Stimulated activated CD4-positive, alpha-beta T cell treated with anti-CD3 and anti-CD28 coated beads, Interleukin-15, amount 100 ng/mL, for 24 hours (primary cell): Measurements from ENCODE around the gene SYNPO2.
"Not testable (repeated sequence)": the region's sequence is repeated elsewhere in the genome, so short reads cannot be mapped to it uniquely, and the experiment has no call there.

Experiments
- DNase-seq: peaks from one replicate; pipeline ENCODE4 v3.0.0-alpha.2; 2020

The SYNPO2 gene, protein sequence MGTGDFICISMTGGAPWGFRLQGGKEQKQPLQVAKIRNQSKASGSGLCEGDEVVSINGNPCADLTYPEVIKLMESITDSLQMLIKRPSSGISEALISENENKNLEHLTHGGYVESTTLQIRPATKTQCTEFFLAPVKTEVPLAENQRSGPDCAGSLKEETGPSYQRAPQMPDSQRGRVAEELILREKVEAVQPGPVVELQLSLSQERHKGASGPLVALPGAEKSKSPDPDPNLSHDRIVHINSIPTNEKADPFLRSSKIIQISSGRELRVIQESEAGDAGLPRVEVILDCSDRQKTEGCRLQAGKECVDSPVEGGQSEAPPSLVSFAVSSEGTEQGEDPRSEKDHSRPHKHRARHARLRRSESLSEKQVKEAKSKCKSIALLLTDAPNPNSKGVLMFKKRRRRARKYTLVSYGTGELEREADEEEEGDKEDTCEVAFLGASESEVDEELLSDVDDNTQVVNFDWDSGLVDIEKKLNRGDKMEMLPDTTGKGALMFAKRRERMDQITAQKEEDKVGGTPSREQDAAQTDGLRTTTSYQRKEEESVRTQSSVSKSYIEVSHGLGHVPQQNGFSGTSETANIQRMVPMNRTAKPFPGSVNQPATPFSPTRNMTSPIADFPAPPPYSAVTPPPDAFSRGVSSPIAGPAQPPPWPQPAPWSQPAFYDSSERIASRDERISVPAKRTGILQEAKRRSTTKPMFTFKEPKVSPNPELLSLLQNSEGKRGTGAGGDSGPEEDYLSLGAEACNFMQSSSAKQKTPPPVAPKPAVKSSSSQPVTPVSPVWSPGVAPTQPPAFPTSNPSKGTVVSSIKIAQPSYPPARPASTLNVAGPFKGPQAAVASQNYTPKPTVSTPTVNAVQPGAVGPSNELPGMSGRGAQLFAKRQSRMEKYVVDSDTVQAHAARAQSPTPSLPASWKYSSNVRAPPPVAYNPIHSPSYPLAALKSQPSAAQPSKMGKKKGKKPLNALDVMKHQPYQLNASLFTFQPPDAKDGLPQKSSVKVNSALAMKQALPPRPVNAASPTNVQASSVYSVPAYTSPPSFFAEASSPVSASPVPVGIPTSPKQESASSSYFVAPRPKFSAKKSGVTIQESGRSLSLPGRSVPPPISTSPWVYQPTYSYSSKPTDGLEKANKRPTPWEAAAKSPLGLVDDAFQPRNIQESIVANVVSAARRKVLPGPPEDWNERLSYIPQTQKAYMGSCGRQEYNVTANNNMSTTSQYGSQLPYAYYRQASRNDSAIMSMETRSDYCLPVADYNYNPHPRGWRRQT

DNA sequence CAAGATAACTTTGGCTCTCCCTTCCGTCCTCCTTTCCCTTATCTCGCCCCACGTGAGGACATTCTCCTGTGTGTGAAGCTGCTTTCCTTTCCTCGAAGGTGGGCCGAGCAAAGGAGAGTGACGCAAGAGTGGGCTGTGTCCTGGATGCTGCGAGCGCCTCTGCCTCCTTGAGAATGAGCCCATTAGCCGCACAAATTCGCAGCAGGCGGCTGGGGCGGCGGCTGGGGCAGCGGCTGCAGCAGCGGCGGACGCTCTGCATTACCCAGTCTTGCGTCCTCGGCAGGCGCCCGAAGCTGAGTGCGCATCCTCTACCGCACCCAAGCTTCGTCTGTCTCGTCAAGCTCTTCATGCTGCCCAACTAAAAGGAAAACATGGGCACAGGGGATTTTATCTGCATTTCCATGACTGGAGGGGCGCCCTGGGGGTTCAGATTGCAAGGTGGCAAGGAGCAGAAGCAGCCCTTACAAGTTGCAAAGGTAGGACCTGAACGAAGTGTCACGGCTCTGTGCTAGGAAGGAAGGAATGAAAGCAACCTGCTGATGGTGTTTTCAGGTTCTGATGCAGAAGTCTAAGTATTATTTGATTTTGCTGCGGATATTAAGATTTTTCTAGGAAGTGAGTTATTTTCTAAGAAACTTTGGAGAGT, at the start of gene SYNPO2:
SYNPO2 (plus strand) TSS at position 189 of the 646 bp plus-strand sequence; CDS start at position 372, 183 bp downstream.
- DNase-seq, result peak; percentile 55

DNA sequence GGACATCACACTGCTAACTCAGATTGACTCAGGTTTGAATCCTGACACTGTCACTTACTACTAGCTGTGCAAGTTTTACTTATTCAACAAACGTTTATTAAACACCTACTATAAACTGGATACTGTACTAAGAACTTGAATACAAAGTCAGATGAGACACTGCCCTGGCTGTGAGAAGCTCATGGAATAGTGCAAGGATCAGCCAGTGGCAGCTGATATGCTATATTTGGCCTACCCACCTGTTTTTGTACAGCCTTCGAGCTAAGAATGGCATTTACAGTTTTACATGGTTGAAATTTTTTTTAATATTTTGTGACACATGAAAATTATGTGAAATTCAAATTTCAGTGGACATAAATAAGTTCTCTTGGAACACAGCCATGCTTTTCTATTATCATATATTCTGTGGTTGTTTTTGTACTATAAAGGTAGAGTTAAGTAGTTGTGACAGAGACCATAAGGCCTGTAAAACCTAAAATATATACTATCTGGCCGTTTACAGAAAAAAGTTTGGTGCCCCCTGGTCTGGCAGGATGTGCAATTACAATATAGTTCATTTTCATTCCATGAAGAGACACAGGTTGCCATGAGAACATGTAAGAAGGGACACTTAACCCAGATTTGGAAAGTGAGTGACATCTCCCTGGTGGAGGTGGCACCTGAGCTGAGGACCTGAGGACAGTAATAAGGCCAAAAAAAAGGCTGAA, 49.3 kb upstream of the SYNPO2 start:
- no peak for DNase-seq

DNA sequence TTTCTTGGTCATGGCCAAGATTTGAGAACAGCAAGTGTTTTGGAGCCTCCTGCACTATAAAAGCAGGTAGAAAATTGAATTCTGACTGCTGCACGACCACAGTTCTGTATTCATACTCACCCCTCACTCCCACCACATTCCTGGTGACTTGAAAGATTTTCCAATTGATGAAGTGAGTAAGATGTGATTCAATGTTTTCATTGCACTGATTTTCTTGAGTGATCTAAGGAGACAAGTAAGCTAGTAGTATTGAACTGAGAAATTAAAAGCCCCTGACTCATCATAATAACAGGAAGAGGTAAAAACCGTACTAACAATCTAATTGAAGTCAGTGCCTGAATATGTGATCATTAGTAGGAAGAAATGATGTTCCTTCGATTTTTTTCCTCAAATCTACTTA, 46.6 kb upstream of the SYNPO2 start:
- DNase-seq, result no peak

DNA sequence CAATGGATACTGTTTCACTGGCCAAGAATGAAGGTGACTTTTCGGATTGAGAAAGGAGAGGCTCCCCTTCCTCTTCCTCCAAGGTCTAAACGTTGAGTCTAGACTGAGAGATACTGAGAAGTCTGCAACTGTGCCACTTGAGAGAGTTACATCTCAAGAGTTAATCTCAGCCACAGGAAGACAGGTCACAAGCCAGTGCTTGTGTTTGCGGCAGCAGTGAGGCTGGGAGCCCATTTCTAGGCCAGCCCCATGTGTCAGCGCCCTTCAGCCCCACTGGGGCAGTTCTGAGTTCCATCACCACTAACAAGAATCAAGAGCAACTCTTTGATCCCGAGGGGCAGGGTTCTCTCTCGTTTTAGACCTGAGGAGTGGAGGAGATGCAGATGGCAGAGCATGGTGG, 45.4 kb upstream of the SYNPO2 start:
- no peak for DNase-seq

DNA sequence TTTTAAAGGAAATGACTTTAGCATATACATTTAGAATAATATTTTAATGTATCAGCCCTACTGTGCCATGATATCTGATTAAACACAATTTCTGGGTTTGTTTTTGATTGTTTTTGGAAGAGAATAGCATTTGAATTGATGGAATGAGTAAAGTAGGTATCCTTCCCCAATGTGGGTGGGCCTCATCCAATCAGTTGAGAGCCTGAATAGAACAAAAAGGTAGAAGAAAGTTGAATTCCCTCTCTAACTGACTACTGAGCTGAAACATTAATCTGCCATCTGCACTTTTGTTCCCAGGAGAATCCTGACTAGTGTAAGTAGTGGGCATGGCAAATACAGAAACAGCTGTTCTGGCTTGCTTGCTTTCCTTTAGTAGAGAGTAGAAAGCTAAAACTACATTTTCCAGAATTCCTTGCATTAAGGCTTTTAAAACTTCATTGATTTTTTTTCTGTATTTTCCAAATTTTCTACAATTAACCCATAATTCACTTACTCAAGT, 43.1 kb upstream of the SYNPO2 start:
- no peak for DNase-seq

DNA sequence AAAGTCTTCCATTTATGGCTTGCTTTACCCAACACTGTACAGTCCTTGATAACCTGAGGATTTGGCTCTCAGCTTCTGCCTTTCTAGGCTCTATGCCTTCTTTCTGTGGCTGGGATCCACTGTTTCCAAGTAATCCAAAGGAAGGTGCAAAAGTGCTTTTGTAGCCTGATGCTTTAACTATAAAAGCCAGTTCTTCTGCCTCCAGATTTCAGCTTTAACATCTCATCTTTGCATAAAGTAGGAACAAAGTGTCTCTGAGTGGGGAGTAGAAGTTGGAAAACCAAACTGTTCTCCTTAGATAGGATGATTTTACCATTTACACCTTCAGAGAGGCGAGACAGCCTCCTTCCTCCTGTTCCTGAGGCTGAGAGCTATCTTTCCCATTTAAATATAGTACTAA, 41.7 kb upstream of the SYNPO2 start:
- DNase-seq, result no peak

DNA sequence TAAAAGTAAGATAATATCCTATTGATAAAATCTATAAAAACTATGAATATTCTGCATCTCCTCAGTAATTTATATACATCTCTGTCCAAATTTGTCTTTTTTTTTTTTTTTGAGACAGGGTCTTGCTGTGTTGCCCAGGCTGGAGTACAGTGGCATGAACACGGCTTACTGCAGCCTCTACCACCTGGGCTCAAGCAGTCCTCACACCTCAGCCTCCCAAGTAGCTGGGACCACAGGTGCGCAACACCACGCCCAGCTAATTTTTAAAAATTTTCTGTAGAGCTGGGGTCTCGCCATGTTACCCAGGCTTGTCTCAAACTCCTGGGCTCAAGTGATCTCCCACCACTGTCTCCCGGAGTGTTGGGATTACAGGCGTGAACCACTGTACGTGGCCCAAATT, 40.4 kb upstream of the SYNPO2 start:
- DNase-seq, result no peak

DNA sequence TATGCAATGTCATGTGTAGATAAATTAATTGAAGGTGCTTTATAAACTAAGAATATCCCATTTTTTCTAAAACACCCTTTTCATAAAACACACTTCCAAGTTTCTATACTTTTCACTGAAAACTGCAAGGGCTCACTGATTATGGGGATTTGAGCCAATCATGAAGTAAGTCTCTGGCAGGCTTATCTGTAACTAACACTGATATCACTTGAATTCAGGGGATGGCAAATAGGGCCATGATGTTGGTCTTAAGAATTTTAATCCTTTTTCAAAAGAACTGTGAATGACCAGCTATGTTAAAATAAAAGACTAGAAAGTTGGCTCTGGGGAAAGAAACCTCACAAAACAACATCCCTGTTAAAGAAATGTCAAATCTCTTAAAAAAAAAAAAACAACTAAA, 39.8 kb upstream of the SYNPO2 start:
- no peak for DNase-seq

DNA sequence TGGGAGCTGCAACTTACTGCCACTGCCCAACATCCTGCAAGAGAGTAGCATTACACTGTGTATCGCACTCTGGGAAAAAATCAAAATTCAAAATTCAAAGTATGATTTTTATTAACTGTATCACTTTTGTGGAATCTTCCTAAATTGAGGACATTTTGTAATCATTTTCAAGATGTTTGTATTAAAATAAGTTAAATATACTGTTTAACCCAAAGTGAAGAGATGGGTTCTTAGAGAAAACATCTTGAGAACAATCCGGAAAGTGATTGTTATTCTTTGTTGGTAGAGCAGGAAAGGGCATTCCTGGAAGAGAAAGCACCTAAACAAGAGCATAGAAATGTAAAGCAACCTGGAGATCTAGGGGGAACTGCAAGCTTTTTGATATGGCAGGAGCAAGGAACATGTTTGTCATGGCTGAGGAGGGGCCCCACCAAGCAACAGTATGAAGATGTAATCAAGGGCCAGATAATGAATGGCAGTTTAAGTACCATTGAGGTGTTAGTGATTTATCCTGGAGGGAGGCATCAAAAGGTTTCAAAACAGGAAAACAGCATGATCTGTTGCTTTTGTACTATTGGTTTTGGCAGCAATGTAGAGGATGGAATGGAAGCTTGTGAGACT, 38.7 kb upstream of the SYNPO2 start:
- DNase-seq, result no peak

DNA sequence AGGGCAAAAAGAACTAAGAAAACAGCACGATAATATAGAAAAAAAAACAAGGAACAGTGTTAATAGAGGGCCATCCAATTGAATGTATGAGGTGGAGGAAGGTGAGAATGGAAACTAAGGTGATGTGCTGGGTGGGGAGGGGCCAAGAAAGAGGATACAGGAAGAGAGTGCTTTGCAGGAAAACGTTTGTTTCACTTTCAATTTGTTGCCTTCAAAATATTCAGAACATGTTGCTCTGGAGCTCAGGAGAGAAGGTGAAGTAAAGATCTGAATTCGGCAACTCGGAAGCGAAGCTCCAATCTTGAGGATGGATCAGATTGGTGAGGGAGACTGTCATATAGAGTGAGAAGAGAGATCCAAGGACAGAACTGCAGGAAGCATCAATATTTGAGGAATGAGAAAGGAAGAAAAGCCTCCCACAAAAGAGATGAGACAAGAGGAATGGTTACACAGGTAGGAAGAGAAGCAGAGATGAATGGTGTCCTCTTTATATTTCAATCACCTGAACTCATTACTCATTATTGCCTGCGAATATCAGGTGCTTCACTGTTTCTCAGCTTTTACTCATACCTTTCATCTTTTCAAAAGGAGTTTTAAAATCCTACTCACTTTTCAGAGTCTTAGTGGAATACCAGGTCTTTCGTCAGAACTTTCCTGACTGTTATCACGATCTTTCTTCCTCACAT, 38.0 kb upstream of the SYNPO2 start:
- peak; percentile 25 for DNase-seq

DNA sequence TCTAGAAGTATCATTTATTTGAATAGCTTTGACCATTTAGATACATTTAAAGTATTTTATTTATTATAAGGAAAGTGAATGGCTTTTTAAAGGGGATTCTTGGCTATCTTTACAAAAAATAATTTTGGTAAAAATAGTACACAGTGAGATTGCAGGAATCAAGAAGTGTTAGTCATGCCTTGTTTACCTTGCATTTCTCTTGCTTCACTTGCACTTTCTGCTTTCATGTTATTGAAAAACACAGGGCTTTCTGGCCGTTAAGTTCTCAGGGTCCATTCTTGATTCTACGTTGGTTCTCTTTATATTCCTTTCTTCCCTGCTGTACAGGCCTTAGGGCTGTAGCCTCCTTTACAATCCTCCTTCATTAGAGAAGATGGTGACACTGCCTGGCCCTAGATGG, 30.9 kb upstream of the SYNPO2 start:
- no peak for DNase-seq

DNA sequence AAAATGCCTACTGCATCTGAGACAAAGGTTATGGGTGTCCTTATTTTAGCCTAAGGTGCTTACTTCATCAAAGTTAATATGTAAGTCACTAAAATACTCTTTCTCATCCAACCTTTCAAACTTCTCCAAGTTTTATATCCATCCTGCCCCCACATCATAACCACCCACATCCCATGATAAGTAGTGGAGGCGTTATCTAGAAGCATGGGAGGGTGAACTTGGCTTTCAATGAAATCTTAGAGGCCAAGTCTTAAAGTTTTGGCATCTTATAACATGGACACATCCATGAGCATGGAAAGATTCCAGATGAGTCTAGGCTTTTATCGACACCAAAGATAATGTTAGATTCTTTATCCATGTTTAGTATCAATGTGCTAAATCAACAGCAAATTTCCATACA, 29.9 kb upstream of the SYNPO2 start:
- DNase-seq, result no peak

DNA sequence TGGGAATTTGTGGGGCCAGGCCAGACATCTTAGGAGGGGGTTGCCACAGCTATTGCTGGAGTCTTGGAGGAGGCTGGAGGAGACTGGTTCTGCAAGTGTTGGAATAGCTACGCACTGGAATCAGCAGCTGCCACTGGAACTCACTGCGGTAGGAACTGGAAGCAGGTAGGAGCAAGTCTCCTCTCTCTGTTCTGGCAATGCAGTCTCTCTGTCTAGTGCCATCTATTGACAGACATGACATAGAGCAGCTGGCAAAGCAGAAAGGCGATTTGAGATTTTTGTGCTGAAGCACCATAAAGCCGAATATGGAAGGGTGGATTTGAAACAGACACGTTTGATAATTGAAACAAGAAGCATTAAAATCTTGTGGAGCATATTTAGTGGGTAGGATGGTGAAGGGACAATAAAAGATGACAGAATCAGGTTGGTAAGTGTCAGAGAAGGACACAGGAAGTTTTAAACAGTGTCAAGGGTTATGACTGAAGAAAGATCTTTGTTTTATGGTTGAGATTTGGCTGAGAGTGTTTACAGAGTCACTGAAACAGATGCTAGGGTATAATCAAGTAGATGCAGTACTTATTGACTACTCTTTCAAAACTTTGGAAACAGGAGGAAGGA, 23.5 kb upstream of the SYNPO2 start:
- peak; percentile 12 for DNase-seq

DNA sequence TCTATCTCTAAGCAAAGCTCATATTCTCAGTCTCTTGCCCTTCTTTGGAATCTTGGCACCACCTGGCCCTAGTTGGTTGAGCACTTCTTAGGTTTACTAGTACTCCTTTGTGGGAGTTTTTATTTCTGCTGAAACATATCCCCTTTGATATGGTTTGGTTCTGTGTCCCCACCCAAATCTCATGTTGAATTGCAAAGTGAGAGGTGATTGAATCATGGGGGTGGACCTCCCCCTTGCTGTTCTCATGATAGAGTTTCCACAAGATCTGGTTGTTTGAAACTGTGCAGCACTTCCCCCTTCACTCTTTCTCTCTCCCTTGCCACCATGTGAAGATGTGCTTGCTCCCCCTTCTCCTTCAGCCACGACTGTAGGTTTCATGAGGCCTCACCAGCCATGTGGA, 22.2 kb upstream of the SYNPO2 start:
- DNase-seq, result no peak

DNA sequence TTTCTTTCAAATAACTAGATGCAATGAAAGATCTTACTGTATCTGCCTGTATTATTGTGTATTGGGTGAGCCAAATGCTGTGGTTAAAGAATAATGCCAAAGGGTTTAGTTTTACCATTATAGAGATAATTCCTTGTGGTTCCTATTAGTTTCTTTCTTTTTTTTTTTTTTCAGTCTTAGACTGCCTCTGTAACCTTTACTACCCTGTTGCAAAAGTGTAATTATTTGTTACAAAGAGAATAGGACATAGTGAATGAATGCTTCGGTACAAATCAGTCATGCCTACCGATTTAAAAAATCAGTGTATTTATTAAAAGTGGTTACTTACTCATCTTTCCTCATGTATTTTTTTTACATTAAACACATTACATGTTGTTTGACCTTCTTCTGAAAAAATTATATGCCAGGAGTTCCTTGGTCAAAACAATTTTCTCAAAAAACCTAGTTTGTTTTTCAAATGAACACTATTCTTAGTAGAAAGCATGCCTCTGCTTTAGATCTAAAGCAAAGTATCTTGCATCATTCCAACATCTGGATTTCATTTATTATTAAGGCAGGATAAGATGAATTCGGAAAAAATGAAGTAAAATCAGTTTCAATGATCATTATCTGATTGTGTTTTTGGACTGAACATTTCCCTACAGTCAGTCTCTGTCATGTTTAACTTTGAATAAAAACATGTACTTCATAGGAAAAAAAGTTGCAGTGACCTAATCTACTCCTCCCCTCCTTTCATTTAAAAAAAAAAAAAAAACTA, 21.2 kb upstream of the SYNPO2 start:
- DNase-seq, result no peak

DNA sequence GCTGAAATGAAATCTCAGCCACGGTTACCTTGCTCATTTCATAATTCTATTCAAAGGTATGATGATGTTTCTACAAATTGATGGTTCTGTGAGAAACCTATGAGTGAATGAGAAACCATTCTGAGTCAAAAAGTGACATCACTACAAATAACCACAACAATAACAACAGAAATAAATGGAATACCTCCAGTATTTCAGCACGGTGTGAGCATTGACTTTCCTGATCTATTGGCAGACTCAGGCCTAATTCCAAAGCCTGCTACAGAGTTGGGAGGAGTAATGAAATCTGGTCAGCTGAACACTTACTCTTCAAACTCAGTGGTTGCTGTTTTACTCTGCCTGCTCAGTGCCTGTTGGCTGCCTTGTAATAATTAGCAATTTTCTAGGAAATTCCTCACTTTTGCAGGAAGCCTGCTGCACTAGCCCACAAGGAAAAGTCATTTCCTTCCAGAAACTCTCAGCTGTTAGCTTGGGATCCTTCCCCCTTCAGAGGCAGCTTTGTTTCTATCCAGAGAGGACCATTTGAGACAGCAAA, 18.8 kb upstream of the SYNPO2 start:
- DNase-seq, result no peak

DNA sequence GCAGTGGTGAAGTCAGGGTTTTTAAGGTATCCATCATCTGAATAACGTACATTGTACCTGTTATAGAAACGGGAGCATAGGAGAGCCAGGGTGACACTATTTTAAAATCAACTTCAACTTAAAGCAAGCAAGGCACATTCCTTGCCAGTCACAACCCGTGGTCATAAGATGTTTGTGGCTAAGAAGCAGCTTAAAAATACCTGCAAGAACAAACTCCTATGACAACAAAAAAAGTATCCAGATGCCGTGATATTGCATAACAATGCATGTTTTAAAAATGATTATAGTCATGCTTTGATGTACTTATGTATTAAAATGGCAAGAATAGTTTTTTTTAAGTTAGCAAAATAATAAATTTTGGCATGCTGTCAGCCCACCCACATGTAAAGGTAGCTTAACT, 16.5 kb upstream of the SYNPO2 start:
- DNase-seq, result no peak

DNA sequence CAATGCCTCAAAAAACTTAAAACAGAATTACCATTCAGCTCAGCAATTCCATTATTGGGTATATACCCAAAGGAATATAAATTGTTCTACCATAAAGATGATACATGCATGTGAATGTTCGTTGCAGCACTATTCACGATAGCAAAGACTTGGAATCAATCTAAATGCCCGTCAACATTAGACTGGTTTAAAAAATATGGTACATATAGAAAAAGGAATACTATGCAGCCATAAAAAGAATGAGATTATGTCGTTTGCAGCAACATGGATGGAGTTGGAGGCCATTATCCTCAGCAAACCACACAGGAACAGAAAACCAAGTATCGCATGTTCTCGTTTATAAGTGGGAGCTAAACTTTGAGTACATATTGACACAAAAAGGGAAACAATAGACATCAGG, 10.9 kb upstream of the SYNPO2 start:
- DNase-seq, result no peak

DNA sequence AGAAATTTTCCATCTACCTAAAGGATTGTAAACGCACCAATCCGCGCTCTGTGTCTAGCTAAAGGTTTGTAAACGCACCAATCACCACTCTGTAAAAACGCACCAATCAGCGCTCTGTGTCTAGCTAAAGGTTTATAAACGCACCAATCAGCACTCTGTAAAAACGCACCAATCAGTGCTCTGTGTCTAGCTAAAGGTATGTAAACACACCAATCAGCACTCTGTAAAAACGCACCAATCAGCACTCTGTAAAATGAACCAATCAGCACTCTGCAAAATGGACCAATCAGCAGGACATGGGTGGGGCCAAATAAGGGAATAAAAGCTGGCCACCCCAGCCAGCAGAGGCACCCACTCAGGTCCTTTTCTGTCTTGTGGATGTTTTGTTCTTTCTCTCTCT, 10.1 kb upstream of the SYNPO2 start:
- DNase-seq, result not testable (repeated sequence)
